ENCODE measurements around the gene OR52K1. TPM values are rescaled to one million over a fixed set of nuclear protein-coding genes. Genes with fewer than 3 reads are reported as not detected.
A peak's percentile ranks its signal among the peaks of the same experiment; 100 is the strongest.
"Not testable (repeated sequence)": the region's sequence is repeated elsewhere in the genome, so short reads cannot be mapped to it uniquely, and the experiment has no call there.

Gene OR52K1
- total and polyA plus RNA-seq, 9 donors, result 0.02 to 0.31 (median 0.11) TPM; not detected in 1

- Histone ChIP-seq H3K27ac (ENCODE audit: low read length) (no peak overlapping the region), H3K9me3 (replicated peaks; ENCODE audit: control insufficient read depth, low read depth, low read length) (no peaks in the 10 kb centered on the region), H3K27me3 (ENCODE audit: control insufficient read depth, insufficient read depth, low read length) (no peaks in the 10 kb centered on the region), H3K4me3 (ENCODE audit: low read length) (no peak overlapping the region), H3K4me1 (ENCODE audit: control insufficient read depth, insufficient read depth, low read length) (no peaks in the 10 kb centered on the region), H3K36me3 (ENCODE audit: control insufficient read depth, insufficient read depth, low read length) (no peaks in the 10 kb centered on the region)
- WGBS (ENCODE audit: insufficient coverage), result 71% methylated on average over 1 of the region's 2 CpGs
- no peak for DNase-seq
Observed at GRCh38 chr11:4522339-4522738, 39.9 kb downstream of the OR52K1 start.

- H3K36me3 ChIP-seq (ENCODE audit: control insufficient read depth, insufficient read depth, low read length), result no peaks in the 10 kb centered on the region
- H3K27me3 ChIP-seq (ENCODE audit: control insufficient read depth, insufficient read depth, low read length), result no peaks in the 10 kb centered on the region
- DNase-seq, result no peak
- H3K27ac ChIP-seq (ENCODE audit: low read length), result no peak overlapping the region
- H3K4me1 ChIP-seq (ENCODE audit: control insufficient read depth, insufficient read depth, low read length), result no peaks in the 10 kb centered on the region
- H3K4me3 ChIP-seq (ENCODE audit: low read length), result no peak overlapping the region
- 56% methylated on average over 1 of the region's 6 CpGs for whole genome bisulfite sequencing (ENCODE audit: insufficient coverage)
- no peaks in the 10 kb centered on the region for H3K9me3 ChIP-seq (replicated peaks; ENCODE audit: control insufficient read depth, low read depth, low read length)
Observed at GRCh38 chr11:4522752-4523151, 40.3 kb downstream of the OR52K1 start.

GRCh38 chr11:4523666-4524065 is 41.2 kb downstream of the OR52K1 start:
- WGBS (ENCODE audit: insufficient coverage), result no CpG with 5 or more reads among the region's 1 CpG
- H3K36me3 ChIP-seq (ENCODE audit: control insufficient read depth, insufficient read depth, low read length), result no peaks in the 10 kb centered on the region
- DNase-seq, result no peak
- no peaks in the 10 kb centered on the region for H3K27me3 ChIP-seq (ENCODE audit: control insufficient read depth, insufficient read depth, low read length)
- H3K27ac ChIP-seq (ENCODE audit: low read length), result no peak overlapping the region
- no peaks in the 10 kb centered on the region for H3K9me3 ChIP-seq (replicated peaks; ENCODE audit: control insufficient read depth, low read depth, low read length)
- H3K4me1 ChIP-seq (ENCODE audit: control insufficient read depth, insufficient read depth, low read length), result no peaks in the 10 kb centered on the region
- H3K4me3 ChIP-seq (ENCODE audit: low read length), result no peak overlapping the region

- whole genome bisulfite sequencing (ENCODE audit: insufficient coverage), result no CpG with 5 or more reads among the region's 2 CpGs
- H3K4me1 ChIP-seq (ENCODE audit: control insufficient read depth, insufficient read depth, low read length), result no peaks in the 10 kb centered on the region
- no peak for DNase-seq
- no peaks in the 10 kb centered on the region for H3K9me3 ChIP-seq (replicated peaks; ENCODE audit: control insufficient read depth, low read depth, low read length)
- no peaks in the 10 kb centered on the region for H3K36me3 ChIP-seq (ENCODE audit: control insufficient read depth, insufficient read depth, low read length)
- H3K27me3 ChIP-seq (ENCODE audit: control insufficient read depth, insufficient read depth, low read length), result no peaks in the 10 kb centered on the region
- no peak overlapping the region for H3K27ac ChIP-seq (ENCODE audit: low read length)
- no peak overlapping the region for H3K4me3 ChIP-seq (ENCODE audit: low read length)
Observed at GRCh38 chr11:4527926-4528325, 45.5 kb downstream of the OR52K1 start.

- DNase-seq; H3K9me3 ChIP-seq (replicated peaks; ENCODE audit: control insufficient read depth, low read depth, low read length); H3K36me3 ChIP-seq (ENCODE audit: control insufficient read depth, insufficient read depth, low read length); H3K4me3 ChIP-seq (ENCODE audit: low read length); H3K27ac ChIP-seq (ENCODE audit: low read length); H3K4me1 ChIP-seq (ENCODE audit: control insufficient read depth, insufficient read depth, low read length); H3K27me3 ChIP-seq (ENCODE audit: control insufficient read depth, insufficient read depth, low read length): not testable (repeated sequence)
- 81% methylated on average over 7 of the region's 11 CpGs for WGBS (ENCODE audit: insufficient coverage)
Observed at GRCh38 chr11:4531686-4532085, 49.2 kb downstream of the OR52K1 start.

- H3K36me3 ChIP-seq (ENCODE audit: control insufficient read depth, insufficient read depth, low read length), result no peaks in the 10 kb centered on the region
- peak; percentile 3 for DNase-seq
- WGBS (ENCODE audit: insufficient coverage), result no CpG with 5 or more reads among the region's 3 CpGs
- no peak overlapping the region for H3K4me3 ChIP-seq (ENCODE audit: low read length)
- H3K27me3 ChIP-seq (ENCODE audit: control insufficient read depth, insufficient read depth, low read length), result no peaks in the 10 kb centered on the region
- no peaks in the 10 kb centered on the region for H3K4me1 ChIP-seq (ENCODE audit: control insufficient read depth, insufficient read depth, low read length)
- H3K9me3 ChIP-seq (replicated peaks; ENCODE audit: control insufficient read depth, low read depth, low read length), result no peaks in the 10 kb centered on the region
- no peak overlapping the region for H3K27ac ChIP-seq (ENCODE audit: low read length)
Observed at GRCh38 chr11:4539603-4540219, 57.3 kb downstream of the OR52K1 start.

- no peaks in the 10 kb centered on the region for H3K36me3 ChIP-seq (ENCODE audit: control insufficient read depth, insufficient read depth, low read length)
- no peaks in the 10 kb centered on the region for H3K27me3 ChIP-seq (ENCODE audit: control insufficient read depth, insufficient read depth, low read length)
- H3K4me3 ChIP-seq (ENCODE audit: low read length), result no peak overlapping the region
- no peak for DNase-seq
- H3K9me3 ChIP-seq (replicated peaks; ENCODE audit: control insufficient read depth, low read depth, low read length), result no peaks in the 10 kb centered on the region
- no CpG with 5 or more reads among the region's 1 CpG for WGBS (ENCODE audit: insufficient coverage)
- no peak overlapping the region for H3K27ac ChIP-seq (ENCODE audit: low read length)
- H3K4me1 ChIP-seq (ENCODE audit: control insufficient read depth, insufficient read depth, low read length), result no peaks in the 10 kb centered on the region
Observed at GRCh38 chr11:4541071-4541470, 58.6 kb downstream of the OR52K1 start.

Other genes with a start within 250 kb of the OR52K1 start
- gene OR52B4, start 114.3 kb upstream of the OR52K1 start, total RNA-seq, result not detected
- not detected for gene OR52B4, start 114.3 kb upstream of the OR52K1 start, polyA plus RNA-seq (ENCODE audit: insufficient read depth in 1 of 8, insufficient read length in 8 of 8, low replicate concordance in 1 of 8)
- gene TRIM21, start 88.9 kb upstream of the OR52K1 start, total RNA-seq, result 11.8 TPM
- 10 to 100 TPM in 3 of 8 donors, 1 to 10 TPM in 5; 6.4 to 12.7 (median 8.6) TPM for gene TRIM21, start 88.9 kb upstream of the OR52K1 start, polyA plus RNA-seq (ENCODE audit: insufficient read depth in 1 of 8, insufficient read length in 8 of 8, low replicate concordance in 1 of 8)
- not detected for gene OR52K2, start 33.4 kb upstream of the OR52K1 start, total RNA-seq
- not detected for gene OR52K2, start 33.4 kb upstream of the OR52K1 start, polyA plus RNA-seq (ENCODE audit: insufficient read depth in 1 of 8, insufficient read length in 8 of 8, low replicate concordance in 1 of 8)
- gene OR52M1, start 62.5 kb downstream of the OR52K1 start, total RNA-seq, result not detected
- not detected for gene OR52M1, start 62.5 kb downstream of the OR52K1 start, polyA plus RNA-seq (ENCODE audit: insufficient read depth in 1 of 8, insufficient read length in 8 of 8, low replicate concordance in 1 of 8)
- gene OR52I2, start 99.1 kb downstream of the OR52K1 start, total RNA-seq, result not detected
- under 1 TPM in 1 of 8 donors, not detected in 7; 0.12 TPM for gene OR52I2, start 99.1 kb downstream of the OR52K1 start, polyA plus RNA-seq (ENCODE audit: insufficient read depth in 1 of 8, insufficient read length in 8 of 8, low replicate concordance in 1 of 8)
- not detected for gene OR52I1, start 111.4 kb downstream of the OR52K1 start, total RNA-seq
- gene OR52I1, start 111.4 kb downstream of the OR52K1 start, polyA plus RNA-seq (ENCODE audit: insufficient read depth in 1 of 8, insufficient read length in 8 of 8, low replicate concordance in 1 of 8), result under 1 TPM in 3 of 8 donors, not detected in 5; 0.06 to 0.16 (median 0.07) TPM
- 8.0 TPM for gene TRIM68, start 125.6 kb downstream of the OR52K1 start, total RNA-seq
- 10 to 100 TPM in 1 of 8 donors, 1 to 10 TPM in 7; 7.6 to 10.4 (median 8.4) TPM for gene TRIM68, start 125.6 kb downstream of the OR52K1 start, polyA plus RNA-seq (ENCODE audit: insufficient read depth in 1 of 8, insufficient read length in 8 of 8, low replicate concordance in 1 of 8)
- gene OR51D1, start 154.8 kb downstream of the OR52K1 start, total RNA-seq, result not detected
- gene OR51D1, start 154.8 kb downstream of the OR52K1 start, polyA plus RNA-seq (ENCODE audit: insufficient read depth in 1 of 8, insufficient read length in 8 of 8, low replicate concordance in 1 of 8), result not detected
- 3.1 TPM for gene OR51E1, start 161.3 kb downstream of the OR52K1 start, total RNA-seq
- gene OR51E1, start 161.3 kb downstream of the OR52K1 start, polyA plus RNA-seq (ENCODE audit: insufficient read depth in 1 of 8, insufficient read length in 8 of 8, low replicate concordance in 1 of 8), result 1 to 10 TPM; 1.4 to 3.2 (median 2.1) TPM
- gene OR51E2, start 215.2 kb downstream of the OR52K1 start, total RNA-seq, result 0.53 TPM
- gene OR51E2, start 215.2 kb downstream of the OR52K1 start, polyA plus RNA-seq (ENCODE audit: insufficient read depth in 1 of 8, insufficient read length in 8 of 8, low replicate concordance in 1 of 8), result 1 to 10 TPM in 5 of 8 donors, under 1 TPM in 3; 0.51 to 1.8 (median 1.1) TPM
- not detected for gene MMP26, start 222.1 kb downstream of the OR52K1 start, total RNA-seq
- not detected for gene MMP26, start 222.1 kb downstream of the OR52K1 start, polyA plus RNA-seq (ENCODE audit: insufficient read depth in 1 of 8, insufficient read length in 8 of 8, low replicate concordance in 1 of 8)